Nephron (organoid): Measurements from ENCODE around the gene STMN3.

Experiments
- H3K27ac Mint-ChIP-seq, 3 experiments: 2 replicates each; pipeline ENCODE4 v1.8.0; 2020; ENCODE audit warnings: mixed read lengths in 3 of 3, mild to moderate bottlenecking in 2 of 3, moderate library complexity in 1 of 3
- H3K27me3 Mint-ChIP-seq: 2 replicates; pipeline ENCODE4 v1.8.0; 2021; ENCODE audit warnings: low read depth, mild to moderate bottlenecking, moderate library complexity, mixed read lengths
- H3K36me3 Mint-ChIP-seq: 2 replicates; pipeline ENCODE4 v1.8.0; 2020; ENCODE audit warnings: low read depth, mixed read lengths
- H3K4me1 Mint-ChIP-seq: 2 replicates; pipeline ENCODE4 v1.8.0; 2020; ENCODE audit warnings: mixed read lengths
- H3K4me3 Mint-ChIP-seq, 3 experiments: 2 replicates each; pipeline ENCODE4 v1.8.0; 2020; ENCODE audit warnings: mild to moderate bottlenecking in 3 of 3, mixed read lengths in 3 of 3, moderate library complexity in 2 of 3
- H3K9me3 Mint-ChIP-seq: 2 replicates; pipeline ENCODE4 v1.8.0; 2020; ENCODE audit warnings: mixed read lengths
- TF ChIP-seq, protein P1 (sequence below), 3 experiments: fragments of 200-600 bp; sonication (generic); IDR thresholded peaks; one replicate each; pipeline ENCODE4 v1.5.0; 2021; ENCODE audit warnings: antibody characterized with exemption in 3 of 3; ENCODE audit not compliant: unreplicated experiment in 3 of 3

STMN3 gene

DNA sequence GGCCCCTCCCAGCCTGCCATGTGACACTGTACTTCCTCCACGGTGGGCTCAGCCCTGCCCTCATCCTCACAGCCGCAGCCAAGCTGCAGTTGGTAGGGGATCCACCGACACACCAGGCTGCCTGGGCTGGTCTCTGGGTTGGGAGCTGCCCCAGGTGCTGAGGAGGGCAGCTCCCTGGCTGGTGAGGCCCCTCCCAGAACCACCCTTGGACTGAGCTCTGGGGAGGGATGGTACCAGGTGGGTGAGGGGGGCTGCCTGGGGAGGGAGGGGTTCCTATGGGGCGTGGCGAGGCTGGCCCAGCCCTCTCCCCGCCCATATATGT, 43.0 kb upstream of the STMN3 start:
- Mint-ChIP-seq H3K4me3 (peak overlapping the region in 1 of 3 experiments; percentile 21), H3K36me3 (peaks cover 8% of the 10 kb centered on the region), H3K4me1 (no peaks in the 10 kb centered on the region), H3K27me3 (peaks cover 3% of the 10 kb centered on the region), H3K9me3 (no peaks in the 10 kb centered on the region), H3K27ac (no peak overlapping the region)
- TF ChIP-seq, protein P1, sequence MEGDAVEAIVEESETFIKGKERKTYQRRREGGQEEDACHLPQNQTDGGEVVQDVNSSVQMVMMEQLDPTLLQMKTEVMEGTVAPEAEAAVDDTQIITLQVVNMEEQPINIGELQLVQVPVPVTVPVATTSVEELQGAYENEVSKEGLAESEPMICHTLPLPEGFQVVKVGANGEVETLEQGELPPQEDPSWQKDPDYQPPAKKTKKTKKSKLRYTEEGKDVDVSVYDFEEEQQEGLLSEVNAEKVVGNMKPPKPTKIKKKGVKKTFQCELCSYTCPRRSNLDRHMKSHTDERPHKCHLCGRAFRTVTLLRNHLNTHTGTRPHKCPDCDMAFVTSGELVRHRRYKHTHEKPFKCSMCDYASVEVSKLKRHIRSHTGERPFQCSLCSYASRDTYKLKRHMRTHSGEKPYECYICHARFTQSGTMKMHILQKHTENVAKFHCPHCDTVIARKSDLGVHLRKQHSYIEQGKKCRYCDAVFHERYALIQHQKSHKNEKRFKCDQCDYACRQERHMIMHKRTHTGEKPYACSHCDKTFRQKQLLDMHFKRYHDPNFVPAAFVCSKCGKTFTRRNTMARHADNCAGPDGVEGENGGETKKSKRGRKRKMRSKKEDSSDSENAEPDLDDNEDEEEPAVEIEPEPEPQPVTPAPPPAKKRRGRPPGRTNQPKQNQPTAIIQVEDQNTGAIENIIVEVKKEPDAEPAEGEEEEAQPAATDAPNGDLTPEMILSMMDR (IDR thresholded peaks at IDR 0.05; ENCODE audit: unreplicated experiment in 3 of 3), result no peak

DNA sequence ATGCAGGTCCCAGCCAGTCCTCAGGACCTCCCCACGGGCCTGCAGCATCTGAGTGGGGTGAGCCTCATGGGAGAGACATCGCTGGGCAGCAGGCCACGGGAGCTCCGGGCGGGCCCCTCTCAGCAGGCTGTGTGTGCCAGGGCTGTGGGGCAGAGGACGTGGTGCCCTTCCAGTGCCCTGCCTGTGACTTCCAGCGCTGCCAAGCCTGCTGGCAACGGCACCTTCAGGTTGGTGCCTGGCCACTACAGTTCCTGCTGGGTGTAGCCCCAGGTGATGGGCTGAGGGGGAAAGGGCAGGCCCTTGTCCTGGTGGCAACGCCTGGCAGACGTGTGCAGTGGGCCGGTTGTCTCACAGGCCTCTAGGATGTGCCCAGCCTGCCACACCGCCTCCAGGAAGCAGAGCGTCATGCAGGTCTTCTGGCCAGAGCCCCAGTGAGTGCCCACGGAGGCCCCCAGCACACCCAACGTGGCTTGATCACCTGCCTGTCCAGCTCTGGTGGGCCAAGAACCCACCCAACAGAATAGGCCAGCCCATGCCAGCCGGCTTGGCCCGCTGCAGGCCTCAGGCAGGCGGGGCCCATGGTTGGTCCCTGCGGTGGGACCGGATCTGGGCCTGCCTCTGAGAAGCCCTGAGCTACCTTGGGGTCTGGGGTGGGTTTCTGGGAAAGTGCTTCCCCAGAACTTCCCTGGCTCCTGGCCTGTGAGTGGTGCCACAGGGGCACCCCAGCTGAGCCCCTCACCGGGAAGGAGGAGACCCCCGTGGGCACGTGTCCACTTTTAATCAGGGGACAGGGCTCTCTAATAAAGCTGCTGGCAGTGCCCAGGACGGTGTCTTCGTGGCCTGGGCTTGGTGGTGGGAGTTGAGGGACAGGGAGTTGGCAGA, 42.4 kb upstream of the STMN3 start:
- H3K36me3 Mint-ChIP-seq, result peaks cover 8% of the 10 kb centered on the region
- no peaks in the 10 kb centered on the region for H3K9me3 Mint-ChIP-seq
- H3K27me3 Mint-ChIP-seq, result peaks cover 3% of the 10 kb centered on the region
- H3K4me1 Mint-ChIP-seq, result no peaks in the 10 kb centered on the region
- TF ChIP-seq, protein P1 (IDR thresholded peaks at IDR 0.05; ENCODE audit: unreplicated experiment in 3 of 3), result no peak
- no peak overlapping the region for H3K27ac Mint-ChIP-seq
- no peak overlapping the region for H3K4me3 Mint-ChIP-seq

DNA sequence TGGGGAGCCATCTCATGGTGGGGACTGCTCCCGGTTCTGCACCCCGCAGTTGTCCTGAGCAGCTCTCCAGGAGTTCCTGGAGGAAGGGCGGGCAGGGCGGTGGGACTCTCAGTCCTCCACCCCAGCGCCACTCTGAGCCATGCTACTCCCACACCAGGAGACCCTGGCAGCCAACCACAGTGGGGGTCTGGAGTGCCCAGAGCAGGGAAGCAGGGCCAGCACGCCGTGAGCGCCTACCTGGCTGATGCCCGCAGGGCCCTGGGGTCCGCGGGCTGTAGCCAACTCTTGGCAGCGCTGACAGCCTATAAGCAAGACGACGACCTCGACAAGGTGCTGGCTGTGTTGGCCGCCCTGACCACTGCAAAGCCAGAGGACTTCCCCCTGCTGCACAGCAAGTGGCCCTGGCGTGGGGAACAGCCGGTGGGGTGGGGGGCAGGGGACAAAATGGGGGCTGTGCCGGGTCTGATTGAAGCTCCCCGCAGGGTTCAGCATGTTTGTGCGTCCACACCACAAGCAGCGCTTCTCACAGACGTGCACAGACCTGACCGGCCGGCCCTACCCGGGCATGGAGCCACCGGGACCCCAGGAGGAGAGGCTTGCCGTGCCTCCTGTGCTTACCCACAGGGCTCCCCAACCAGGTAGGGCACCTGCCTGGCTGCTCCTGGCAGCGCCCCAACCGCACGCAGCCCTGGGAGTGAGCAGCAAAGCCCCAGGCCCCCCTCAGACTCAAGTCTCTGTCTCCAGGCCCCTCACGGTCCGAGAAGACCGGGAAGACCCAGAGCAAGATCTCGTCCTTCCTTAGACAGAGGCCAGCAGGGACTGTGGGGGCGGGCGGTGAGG, 41.6 kb upstream of the STMN3 start:
- Mint-ChIP-seq H3K4me1 (no peaks in the 10 kb centered on the region), H3K36me3 (peaks cover 8% of the 10 kb centered on the region), H3K27ac (no peak overlapping the region), H3K4me3 (no peak overlapping the region), H3K9me3 (no peaks in the 10 kb centered on the region), H3K27me3 (peaks cover 3% of the 10 kb centered on the region)
- TF ChIP-seq, protein P1 (IDR thresholded peaks at IDR 0.05; ENCODE audit: unreplicated experiment in 3 of 3), result no peak

DNA sequence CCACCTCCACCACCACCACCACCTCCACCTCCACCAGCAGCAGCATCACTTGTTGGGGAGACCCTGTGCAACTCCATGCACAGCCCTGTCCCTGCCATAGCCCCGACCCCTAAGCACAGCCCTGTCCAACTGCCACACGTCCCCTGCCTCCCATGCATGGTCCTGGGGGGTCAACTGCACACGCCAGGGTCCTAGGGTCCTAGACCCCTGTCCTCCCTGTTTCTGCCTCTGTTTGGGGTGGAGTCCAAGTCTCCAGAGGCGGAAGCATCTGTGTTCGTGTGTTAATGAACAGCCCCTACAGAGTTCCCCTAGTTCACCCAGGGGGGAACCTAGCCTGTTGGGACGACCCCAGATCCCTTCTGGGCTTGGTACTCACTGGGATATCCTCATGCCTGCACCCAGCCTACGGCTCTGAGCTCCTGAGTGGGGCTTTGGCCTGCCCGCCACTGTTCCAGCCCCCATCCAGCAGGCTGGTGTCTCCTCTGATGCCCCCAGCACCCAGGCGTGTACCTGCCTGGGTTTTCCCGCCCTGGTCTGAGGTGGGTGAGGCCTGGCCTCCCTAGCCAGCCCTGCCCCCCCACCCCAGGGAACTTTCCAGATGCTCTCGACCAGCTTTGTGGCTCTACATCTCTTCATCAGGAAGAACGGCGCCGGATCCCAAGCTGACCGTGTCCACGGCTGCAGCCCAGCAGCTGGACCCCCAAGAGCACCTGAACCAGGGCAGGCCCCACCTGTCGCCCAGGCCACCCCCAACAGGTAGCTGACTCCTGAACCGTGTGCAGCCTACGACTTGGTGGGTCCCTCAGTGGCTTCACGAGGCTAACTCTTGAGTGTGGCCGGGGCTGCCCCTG, 40.7 kb upstream of the STMN3 start:
- H3K36me3 Mint-ChIP-seq, result peaks cover 8% of the 10 kb centered on the region
- no peaks in the 10 kb centered on the region for H3K9me3 Mint-ChIP-seq
- TF ChIP-seq, protein P1 (IDR thresholded peaks at IDR 0.05; ENCODE audit: unreplicated experiment in 3 of 3), result no peak
- H3K4me1 Mint-ChIP-seq, result no peaks in the 10 kb centered on the region
- no peak overlapping the region for H3K27ac Mint-ChIP-seq
- peaks cover 3% of the 10 kb centered on the region for H3K27me3 Mint-ChIP-seq
- H3K4me3 Mint-ChIP-seq, result no peak overlapping the region

DNA sequence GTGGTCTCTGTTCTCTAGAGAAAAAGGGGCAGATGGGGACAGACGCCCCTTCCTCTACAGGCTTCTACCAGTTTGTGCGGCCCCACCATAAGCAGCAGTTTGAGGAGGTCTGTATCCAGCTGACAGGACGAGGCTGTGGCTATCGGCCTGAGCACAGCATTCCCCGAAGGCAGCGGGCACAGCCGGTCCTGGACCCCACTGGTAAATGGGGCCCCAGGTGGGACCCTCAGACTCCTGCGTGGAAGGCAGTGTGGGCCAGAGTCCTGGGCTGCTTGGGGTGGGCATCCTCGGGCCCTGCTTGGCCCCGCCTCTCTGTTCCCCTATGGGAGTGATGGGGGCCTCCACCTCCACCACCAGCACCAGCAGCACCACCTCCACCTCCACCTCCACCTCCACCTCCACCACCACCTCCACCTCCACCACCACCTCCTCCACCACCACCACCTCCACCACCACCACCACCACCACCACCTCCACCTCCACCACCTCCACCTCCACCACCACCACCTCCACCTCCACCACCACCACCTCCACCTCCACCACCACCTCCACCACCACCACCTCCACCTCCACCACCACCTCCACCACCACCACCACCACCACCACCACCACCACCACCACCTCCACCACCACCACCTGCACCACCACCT, 40.0 kb upstream of the STMN3 start:
- Mint-ChIP-seq H3K4me3 (no peak overlapping the region), H3K27me3 (peaks cover 3% of the 10 kb centered on the region), H3K36me3 (peaks cover 8% of the 10 kb centered on the region), H3K27ac (no peak overlapping the region), H3K4me1 (no peaks in the 10 kb centered on the region), H3K9me3 (no peaks in the 10 kb centered on the region)
- TF ChIP-seq, protein P1 (IDR thresholded peaks at IDR 0.05; ENCODE audit: unreplicated experiment in 3 of 3), result no peak
